Upper lobe of right lung (tissue), 1 donor: ENCODE data around the gene TPST2. TPM values are rescaled to one million over a fixed set of nuclear protein-coding genes. Genes with fewer than 3 reads are reported as not detected.

Experiments used
- ATAC-seq: fragments of 200-7000 bp; cut with Tn5 transposase; one replicate; pipeline ENCODE4 v1.9.1; 2020; ENCODE audit warnings: mild to moderate bottlenecking, moderate library complexity
- DNase-seq: peaks from one replicate; pipeline ENCODE4 v3.0.0-alpha.2; 2020
- H3K27ac ChIP-seq: fragments of 200-600 bp; one replicate; pipeline ENCODE4 v1.8.0; 2022
- H3K27me3 ChIP-seq: fragments of 200-600 bp; one replicate; pipeline ENCODE4 v1.8.0; 2022; ENCODE audit warnings: mild to moderate bottlenecking
- H3K36me3 ChIP-seq: fragments of 200-600 bp; one replicate; pipeline ENCODE4 v1.8.0; 2022
- H3K4me1 ChIP-seq: fragments of 200-600 bp; one replicate; pipeline ENCODE4 v1.8.0; 2022
- H3K4me3 ChIP-seq: fragments of 200-600 bp; one replicate; pipeline ENCODE4 v1.8.0; 2022; ENCODE audit warnings: mild to moderate bottlenecking
- H3K9me3 ChIP-seq: fragments of 200-600 bp; one replicate; pipeline ENCODE4 v1.8.0; 2022
- CTCF ChIP-seq: fragments of 200-600 bp; IDR thresholded peaks from one replicate; pipeline ENCODE4 v1.8.0; 2022; ENCODE audit warnings: antibody characterized with exemption
- intact Hi-C: fragments of 100-400 bp; cut with DNase I; formaldehyde crosslinking; loops from one replicate; pipeline ENCODE4 v1.11.0; 2022
- total RNA-seq: library from RNA; stranded (reverse); fragmentation: NEBNext Ultra II Directional; extraction: Animal tissue kit (Norgen Biotek cat#: 25700); gene quantifications from one replicate; pipeline ENCODE4 v1.2.1, GENCODE V29; 2021
- donor health status: DM: no; HTN: yes; CAD: no; lungs with severe emphysema.

TPST2 gene
- total RNA-seq, 1 donor from 2014 or later = 83.1 TPM

- Histone ChIP-seq H3K4me1 (no peaks in the 10 kb centered on the region), H3K36me3 (no peaks in the 10 kb centered on the region), H3K9me3 (no peaks in the 10 kb centered on the region), H3K27me3 (no peaks in the 10 kb centered on the region), H3K4me3 (no peak overlapping the region), H3K27ac (no peak overlapping the region)
- ATAC-seq (no peak), DNase-seq (no peak)
- no peak for TF ChIP-seq CTCF
- intact Hi-C loops = no loop called here
These were observed 12.2 kb upstream of the TPST2 start for GRCh38 chr22:26602127-26602526.

GRCh38 chr22:26601726-26602125 lies 11.8 kb upstream of the TPST2 start:
- Histone ChIP-seq H3K9me3 (no peaks in the 10 kb centered on the region), H3K27ac (no peak overlapping the region), H3K4me1 (no peaks in the 10 kb centered on the region), H3K27me3 (no peaks in the 10 kb centered on the region), H3K4me3 (no peak overlapping the region), H3K36me3 (no peaks in the 10 kb centered on the region)
- DNase-seq (no peak), ATAC-seq (no peak)
- intact Hi-C loops = no loop called here
- TF ChIP-seq CTCF = no peak

- no peak for ATAC-seq
- no peaks in the 10 kb centered on the region for H3K36me3 ChIP-seq
- no peak overlapping the region for H3K27ac ChIP-seq
- H3K9me3 ChIP-seq = no peaks in the 10 kb centered on the region
- intact Hi-C loops = no loop called here
- no peak for TF ChIP-seq CTCF
- no peaks in the 10 kb centered on the region for H3K4me1 ChIP-seq
- DNase-seq = no peak
- H3K4me3 ChIP-seq = no peak overlapping the region
- H3K27me3 ChIP-seq = no peaks in the 10 kb centered on the region
These were observed 9.6 kb upstream of the TPST2 start for GRCh38 chr22:26599505-26599904.

- H3K9me3 ChIP-seq = no peaks in the 10 kb centered on the region
- ATAC-seq (no peak), DNase-seq (no peak)
- no peaks in the 10 kb centered on the region for H3K27me3 ChIP-seq
- TF ChIP-seq CTCF = no peak
- intact Hi-C loops = no loop called here
- H3K4me1 ChIP-seq = peaks cover under 1% of the 10 kb centered on the region
- H3K27ac ChIP-seq = no peak overlapping the region
- no peaks in the 10 kb centered on the region for H3K36me3 ChIP-seq
- H3K4me3 ChIP-seq = no peak overlapping the region
These were observed 7.5 kb upstream of the TPST2 start for GRCh38 chr22:26597480-26597879.

- ATAC-seq (no peak), DNase-seq (no peak)
These were observed 7.1 kb upstream of the TPST2 start for GRCh38 chr22:26597026-26597425.

More at GRCh38 chr22:26597026-26597425, 7.1 kb upstream of the TPST2 start:
- Histone ChIP-seq H3K36me3 (no peaks in the 10 kb centered on the region), H3K27me3 (no peaks in the 10 kb centered on the region), H3K27ac (no peak overlapping the region), H3K4me3 (no peak overlapping the region), H3K4me1 (peaks cover 4% of the 10 kb centered on the region), H3K9me3 (no peaks in the 10 kb centered on the region)
- intact Hi-C loops = no loop called here
- no peak for TF ChIP-seq CTCF
